Dendritic cell treated with granulocyte-macrophage colony-stimulating factor and Interleukin-4, amounts not matched to agents 40 ng/mL and 50 ng/mL, for 4 days (primary cell): Measurements from ENCODE around the gene ZDHHC22.

Source experiments
- H3K27ac Mint-ChIP-seq: one replicate; pipeline ENCODE4 v1.8.0; 2022; ENCODE audit warnings: mild to moderate bottlenecking, mixed read lengths
- H3K27me3 Mint-ChIP-seq: one replicate; pipeline ENCODE4 v1.8.0; 2022; ENCODE audit warnings: mild to moderate bottlenecking, mixed read lengths
- H3K36me3 Mint-ChIP-seq: one replicate; pipeline ENCODE4 v1.8.0; 2022; ENCODE audit warnings: low read depth, mixed read lengths
- H3K4me1 Mint-ChIP-seq: one replicate; pipeline ENCODE4 v1.8.0; 2022; ENCODE audit warnings: low read depth, mixed read lengths
- H3K4me3 Mint-ChIP-seq: one replicate; pipeline ENCODE4 v1.8.0; 2022; ENCODE audit warnings: mild to moderate bottlenecking, moderate library complexity, mixed read lengths
- H3K9me3 Mint-ChIP-seq: one replicate; pipeline ENCODE4 v1.8.0; 2022; ENCODE audit warnings: mixed read lengths
- intact Hi-C: fragments of 100-400 bp; cut with micrococcal nuclease; formaldehyde crosslinking; loops from one replicate; pipeline ENCODE4 v1.15.0; 2022

Gene ZDHHC22

DNA sequence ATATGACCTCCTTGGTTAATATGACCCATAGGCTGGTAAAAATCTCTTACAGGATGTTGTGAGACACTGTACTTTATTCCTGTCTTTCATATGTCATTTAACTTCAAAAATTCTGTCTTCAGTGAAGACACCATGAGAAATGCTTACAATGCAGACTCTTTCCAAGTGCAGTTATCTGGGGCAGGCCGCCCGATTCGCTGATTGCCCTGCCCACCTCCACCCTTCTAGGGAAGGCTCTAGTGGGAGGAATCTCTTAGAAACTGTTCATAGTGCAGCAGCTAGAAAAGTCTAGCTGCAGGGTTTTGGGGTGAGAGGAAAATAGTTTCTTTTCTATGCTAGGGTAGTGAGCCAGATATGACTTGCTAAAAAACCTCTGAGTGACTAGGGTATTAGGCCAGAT is 58.5 kb downstream of the ZDHHC22 start:
- intact Hi-C loops, result no loop called here

GRCh38 chr14:77082356-77082755 is 59.2 kb downstream of the ZDHHC22 start:
- intact Hi-C loops, result no loop called here
- Mint-ChIP-seq H3K4me3 (no peak overlapping the region), H3K36me3 (no peaks in the 10 kb centered on the region), H3K9me3 (peaks cover 8% of the 10 kb centered on the region), H3K27ac (no peak overlapping the region), H3K27me3 (peaks cover 1% of the 10 kb centered on the region), H3K4me1 (peaks cover 10% of the 10 kb centered on the region)

More for the DNA sequence above, 58.5 kb downstream of the ZDHHC22 start:
- no peaks in the 10 kb centered on the region for H3K36me3 Mint-ChIP-seq
- H3K4me1 Mint-ChIP-seq, result peaks cover 10% of the 10 kb centered on the region
- H3K27ac Mint-ChIP-seq, result no peak overlapping the region
- peaks cover 6% of the 10 kb centered on the region for H3K27me3 Mint-ChIP-seq
- H3K4me3 Mint-ChIP-seq, result no peak overlapping the region
- H3K9me3 Mint-ChIP-seq, result peaks cover 8% of the 10 kb centered on the region
